Karpas-422 (cell line): ENCODE results near the gene EPHB1. TPM values are rescaled to one million over a fixed set of nuclear protein-coding genes. Genes with fewer than 3 reads are reported as not detected.
"Not testable (repeated sequence)": the region's sequence is repeated elsewhere in the genome, so short reads cannot be mapped to it uniquely, and the experiment has no call there.

Experiments used
- DNase-seq: peaks from one replicate; pipeline ENCODE4 v3.0.0-alpha.2; 2015
- H2AFZ ChIP-seq: fragments of 200-600 bp; sonication (generic); 2 replicates; pipeline ENCODE4 v1.6.1; 2014; ENCODE audit warnings: antibody characterized with exemption, low read length, mixed read lengths
- H3K27ac ChIP-seq: fragments of 200-600 bp; sonication (generic); 2 replicates; pipeline ENCODE4 v1.5.1; 2014; ENCODE audit warnings: mild to moderate bottlenecking, low read length, moderate library complexity
- H3K27me3 ChIP-seq: fragments of 200-600 bp; sonication (generic); 2 replicates; pipeline ENCODE4 v1.6.1; 2014; ENCODE audit warnings: low read length, mixed read lengths
- H3K36me3 ChIP-seq: fragments of 200-600 bp; sonication (generic); 2 replicates; pipeline ENCODE4 v1.6.1; 2014; ENCODE audit warnings: low read length, mixed read lengths; ENCODE audit not compliant: insufficient read depth
- H3K4me1 ChIP-seq: fragments of 200-600 bp; sonication (generic); 2 replicates; pipeline ENCODE4 v1.6.1; 2014; ENCODE audit warnings: mild to moderate bottlenecking, low read length, mixed read lengths
- H3K4me2 ChIP-seq: fragments of 200-600 bp; sonication (generic); 2 replicates; pipeline ENCODE4 v1.6.1; 2014; ENCODE audit warnings: low read length, low read depth, mild to moderate bottlenecking; ENCODE audit not compliant: poor library complexity, severe bottlenecking
- H3K4me3 ChIP-seq: fragments of 200-600 bp; sonication (generic); 2 replicates; pipeline ENCODE4 v1.5.1; 2014; ENCODE audit warnings: mild to moderate bottlenecking, antibody characterized with exemption, low read length, mixed read lengths
- H3K79me2 ChIP-seq: fragments of 200-600 bp; sonication (generic); 2 replicates; pipeline ENCODE4 v1.6.1; 2014; ENCODE audit warnings: mild to moderate bottlenecking, low read length, mixed read lengths
- H3K9ac ChIP-seq: fragments of 200-600 bp; sonication (generic); 2 replicates; pipeline ENCODE4 v1.6.0; 2014; ENCODE audit warnings: low read length
- H3K9me2 ChIP-seq: fragments of 200-600 bp; sonication (generic), shearing (Covaris generic); replicated peaks from 2 replicates; pipeline ENCODE4 v1.6.0; 2014; ENCODE audit warnings: mild to moderate bottlenecking, low read length, moderate library complexity; ENCODE audit not compliant: insufficient read depth
- H3K9me3 ChIP-seq: fragments of 300-700, 200-600 bp; sonication (generic); 2 replicates; pipeline ENCODE4 v1.6.1; 2014; ENCODE audit warnings: low read length, mixed read lengths
- H4K20me1 ChIP-seq: fragments of 200-600 bp; sonication (generic); 2 replicates; pipeline ENCODE4 v1.6.1; 2014; ENCODE audit warnings: mild to moderate bottlenecking, antibody characterized with exemption, low read length, low read depth; ENCODE audit not compliant: insufficient read depth
- total RNA-seq: library from RNA; depleted of rRNA; stranded (reverse); fragments of >200 nt; shearing (Covaris generic); gene quantifications from 2 replicates; pipeline ENCODE4 v1.2.3, GENCODE V29; 2014; ENCODE audit warnings: low replicate concordance

The EPHB1 gene
- total RNA-seq, 1 experiment from 2014 or later: 24.1 TPM

- H3K4me2 ChIP-seq: no peak overlapping the region
- no peaks in the 10 kb centered on the region for H3K9me3 ChIP-seq
- H3K79me2 ChIP-seq: no peaks in the 10 kb centered on the region
- no peaks in the 10 kb centered on the region for H3K4me1 ChIP-seq
- no peak overlapping the region for H3K9ac ChIP-seq
- H3K9me2 ChIP-seq: no peaks in the 10 kb centered on the region
- 0 out of 2 replicates have a peak, but pooled peaks cover 5% of the 10 kb centered on the region for H4K20me1 ChIP-seq
- H3K27ac ChIP-seq: no peak overlapping the region
- H3K27me3 ChIP-seq: no peaks in the 10 kb centered on the region
- no peak overlapping the region for H2AFZ ChIP-seq
- DNase-seq: no peak
- H3K4me3 ChIP-seq: no peak overlapping the region
- H3K36me3 ChIP-seq: no peaks in the 10 kb centered on the region
These were observed 219.5 kb downstream of the EPHB1 start for GRCh38 chr3:135014566-135014965.

DNA sequence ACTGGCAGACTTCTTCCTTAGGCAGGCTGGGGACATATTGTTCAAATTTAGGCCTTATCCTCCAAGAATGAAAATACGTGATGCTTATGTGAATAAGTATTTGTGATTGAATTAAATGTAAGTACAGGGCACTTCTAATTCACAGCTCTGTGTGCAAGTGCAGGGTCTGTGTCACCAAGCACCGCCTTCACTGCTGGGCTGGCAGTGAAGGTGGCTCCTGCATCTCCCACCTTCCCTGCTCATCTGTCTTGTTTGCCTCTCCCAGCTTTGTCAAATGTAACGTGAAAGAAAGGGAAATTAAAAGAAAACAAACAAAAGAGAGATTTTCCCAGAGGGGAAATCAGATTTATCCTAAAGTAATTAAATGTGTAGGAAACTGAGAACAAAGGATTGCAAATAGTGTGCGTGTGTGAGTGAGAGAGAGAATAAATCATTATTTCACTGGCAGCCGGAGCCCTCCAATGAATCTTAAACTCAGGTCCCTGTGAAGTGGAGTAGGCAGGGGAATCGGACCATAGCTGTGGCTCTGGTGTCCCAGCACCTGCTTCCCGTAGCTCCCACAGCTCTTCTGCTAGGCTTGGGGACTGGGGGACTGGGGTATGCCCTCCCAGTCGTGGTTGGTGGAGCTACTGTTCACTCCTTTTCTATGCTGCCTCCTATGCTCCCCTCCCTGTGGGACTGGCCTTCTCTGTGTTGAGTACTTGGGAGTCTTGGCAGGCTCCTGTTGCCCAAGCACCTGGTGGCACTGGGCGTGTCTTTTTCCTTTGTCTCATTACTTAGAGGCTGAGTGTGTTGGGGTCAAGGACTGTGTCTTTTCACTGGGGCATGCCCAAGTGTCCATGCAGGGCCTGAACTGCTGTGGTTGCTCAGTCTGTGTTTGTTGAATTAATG, 222.2 kb downstream of the EPHB1 start:
- Histone ChIP-seq H3K27ac (no peak overlapping the region), H3K4me1 (no peaks in the 10 kb centered on the region), H3K9me3 (no peaks in the 10 kb centered on the region), H3K9me2 (no peaks in the 10 kb centered on the region), H3K4me2 (no peak overlapping the region), H2AFZ (no peak overlapping the region), H3K36me3 (no peaks in the 10 kb centered on the region), H3K79me2 (no peaks in the 10 kb centered on the region), H4K20me1 (no peaks in the 10 kb centered on the region), H3K4me3 (no peak overlapping the region), H3K27me3 (0 out of 2 replicates have a peak, but pooled peaks cover 3% of the 10 kb centered on the region), H3K9ac (no peak overlapping the region)
- DNase-seq: no peak

- DNase-seq: no peak
These were observed 223.3 kb downstream of the EPHB1 start for GRCh38 chr3:135018149-135018923.

DNA sequence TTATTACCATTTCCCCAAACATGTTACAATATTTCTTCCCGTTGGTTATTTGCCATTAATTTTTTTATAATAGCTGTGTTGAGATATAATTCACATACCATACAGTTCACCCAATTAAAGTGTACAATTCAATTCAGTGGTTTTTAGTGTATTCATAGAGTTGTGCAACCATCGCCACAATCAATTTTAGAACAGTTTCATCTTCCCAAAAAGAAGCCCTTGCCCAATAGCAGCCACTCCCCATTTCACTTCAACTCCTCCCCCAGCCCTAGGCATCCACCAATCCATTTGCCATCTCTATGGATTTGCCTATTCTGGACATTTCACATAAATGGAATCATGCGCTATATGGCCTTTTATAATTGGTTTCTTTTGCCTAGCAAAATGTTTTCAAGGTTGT, 225.1 kb downstream of the EPHB1 start:
- no peak overlapping the region for H3K4me2 ChIP-seq
- H3K27me3 ChIP-seq: 0 out of 2 replicates have a peak, but pooled peaks cover 3% of the 10 kb centered on the region
- no peaks in the 10 kb centered on the region for H3K9me3 ChIP-seq
- 0 out of 2 replicates have a peak, but pooled peaks cover 3% of the 10 kb centered on the region for H3K4me1 ChIP-seq
- H3K79me2 ChIP-seq: no peaks in the 10 kb centered on the region
- no peaks in the 10 kb centered on the region for H4K20me1 ChIP-seq
- H3K36me3 ChIP-seq: no peaks in the 10 kb centered on the region
- no peak overlapping the region for H2AFZ ChIP-seq
- H3K9me2 ChIP-seq: no peaks in the 10 kb centered on the region
- no peak for DNase-seq
- no peak overlapping the region for H3K9ac ChIP-seq
- H3K4me3 ChIP-seq: no peak overlapping the region
- H3K27ac ChIP-seq: no peak overlapping the region

More at GRCh38 chr3:135018149-135018923, 223.3 kb downstream of the EPHB1 start:
- Histone ChIP-seq H3K27ac (no peak overlapping the region), H3K4me3 (no peak overlapping the region), H3K4me2 (no peak overlapping the region), H2AFZ (no peak overlapping the region), H3K79me2 (no peaks in the 10 kb centered on the region), H3K9me2 (no peaks in the 10 kb centered on the region), H3K4me1 (no peaks in the 10 kb centered on the region), H3K9me3 (no peaks in the 10 kb centered on the region), H4K20me1 (no peaks in the 10 kb centered on the region), H3K9ac (no peak overlapping the region), H3K27me3 (0 out of 2 replicates have a peak, but pooled peaks cover 3% of the 10 kb centered on the region), H3K36me3 (no peaks in the 10 kb centered on the region)

DNA sequence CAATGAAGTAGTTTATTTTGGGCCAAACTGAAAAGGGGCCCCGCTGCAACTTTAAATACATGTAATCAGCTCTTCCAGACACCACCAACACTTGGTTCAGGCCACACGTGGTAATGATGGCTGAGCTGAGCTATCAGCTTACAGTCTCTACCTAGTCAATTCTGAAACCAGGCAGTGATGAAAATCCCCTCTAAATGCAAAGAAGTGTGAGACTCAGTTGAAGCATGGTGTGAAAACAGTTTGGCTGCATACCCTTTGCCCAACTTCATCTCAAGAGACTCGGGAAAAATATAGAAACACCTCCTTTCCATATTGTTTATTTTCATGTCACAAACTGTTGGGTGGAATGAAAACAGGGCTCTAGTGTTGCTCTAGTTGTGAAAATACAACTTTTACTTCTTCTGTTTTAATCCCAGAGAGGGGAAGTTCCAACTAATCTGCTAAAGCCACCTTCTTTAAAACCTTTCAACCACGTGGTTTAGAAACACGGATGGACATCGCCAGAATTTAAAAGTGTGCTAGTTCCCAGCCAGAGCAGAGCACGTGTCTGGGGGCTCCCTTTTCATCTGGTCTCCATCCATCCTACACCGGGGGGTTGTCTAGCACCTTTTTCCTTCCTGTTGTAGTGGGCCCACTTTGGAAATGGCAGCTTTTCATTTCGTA, 229.1 kb downstream of the EPHB1 start:
- H3K79me2 ChIP-seq: no peaks in the 10 kb centered on the region
- no peak for DNase-seq
- H3K4me3 ChIP-seq: no peak overlapping the region
- no peaks in the 10 kb centered on the region for H3K9me3 ChIP-seq
- H2AFZ ChIP-seq: no peak overlapping the region
- no peaks in the 10 kb centered on the region for H3K36me3 ChIP-seq
- 0 out of 2 replicates have a peak, but pooled peaks cover 3% of the 10 kb centered on the region for H3K4me1 ChIP-seq
- H3K9me2 ChIP-seq: no peaks in the 10 kb centered on the region
- 0 out of 2 replicates have a peak, but pooled peaks cover 3% of the 10 kb centered on the region for H3K27me3 ChIP-seq
- no peak overlapping the region for H3K27ac ChIP-seq
- H3K4me2 ChIP-seq: no peak overlapping the region
- H3K9ac ChIP-seq: no peak overlapping the region
- H4K20me1 ChIP-seq: no peaks in the 10 kb centered on the region

DNA sequence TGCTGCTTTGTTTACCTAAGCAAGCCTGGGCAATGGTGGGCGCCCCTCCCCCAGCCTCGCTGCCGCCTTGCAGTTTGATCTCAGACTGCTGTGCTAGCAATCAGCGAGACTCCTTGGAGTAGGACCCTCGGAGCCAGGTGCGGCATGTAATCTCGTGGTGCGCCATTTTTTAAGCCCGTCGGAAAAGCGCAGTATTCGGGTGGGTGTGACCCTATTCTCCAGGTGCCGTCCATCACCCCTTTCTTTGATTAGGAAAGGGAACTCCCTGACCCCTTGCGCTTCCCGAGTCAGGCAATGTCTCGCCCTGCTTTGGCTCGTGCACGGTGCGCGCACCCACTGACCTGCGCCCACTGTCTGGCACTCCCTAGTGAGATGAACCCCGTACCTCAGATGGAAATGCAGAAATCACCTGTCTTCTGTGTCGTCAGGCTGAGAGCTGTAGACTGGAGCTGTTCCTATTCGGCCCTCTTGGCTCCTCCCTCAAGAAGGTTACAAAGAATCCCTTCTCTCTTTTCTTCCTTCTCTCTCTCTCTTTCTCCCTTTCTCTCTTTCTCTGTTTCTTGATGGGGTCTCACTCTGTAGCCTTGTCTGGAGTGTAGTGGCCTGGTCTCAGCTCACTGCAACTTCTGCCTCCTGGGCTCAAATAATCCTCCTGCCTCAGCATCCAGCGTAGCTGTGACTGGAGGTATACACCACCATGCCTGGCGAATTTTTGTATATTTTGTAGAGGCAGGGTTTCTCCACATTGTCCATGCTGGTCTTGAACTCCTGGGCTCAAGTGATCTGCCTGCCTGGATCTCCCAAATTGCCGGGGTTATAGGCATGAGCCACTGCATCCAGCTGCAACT, 235.9 kb downstream of the EPHB1 start:
- not testable (repeated sequence) for H3K27ac ChIP-seq, H3K9me3 ChIP-seq, H3K4me3 ChIP-seq, H3K4me1 ChIP-seq, DNase-seq, H3K9me2 ChIP-seq, H3K79me2 ChIP-seq, H3K36me3 ChIP-seq, H4K20me1 ChIP-seq, H3K4me2 ChIP-seq, H3K27me3 ChIP-seq, H2AFZ ChIP-seq, H3K9ac ChIP-seq

- Histone ChIP-seq H4K20me1 (peaks cover 10% of the 10 kb centered on the region; the same call in 1 of the 2 replicates), H3K9me3 (no peaks in the 10 kb centered on the region), H3K27ac (no peak overlapping the region), H3K27me3 (no peaks in the 10 kb centered on the region), H2AFZ (no peak overlapping the region), H3K79me2 (no peaks in the 10 kb centered on the region), H3K4me3 (no peak overlapping the region), H3K9me2 (no peaks in the 10 kb centered on the region), H3K36me3 (no peaks in the 10 kb centered on the region), H3K4me2 (no peak overlapping the region), H3K9ac (no peak overlapping the region), H3K4me1 (no peaks in the 10 kb centered on the region)
- no peak for DNase-seq
These were observed 238.7 kb downstream of the EPHB1 start for GRCh38 chr3:135033737-135034136.
